Upper lobe of left lung (tissue), 4 donors: ENCODE measurements around the gene COL19A1.

Source experiments
- CTCF ChIP-seq, 6 experiments: fragments of 450-650 bp in 4 of 6; fragments of 200-600 bp in 2 of 6; sonication (generic) in 2 of 6; IDR thresholded peaks; one replicate each; pipeline ENCODE4 v1.5.1; 2016 to 2019; ENCODE audit warnings: antibody characterized with exemption in 6 of 6
- POLR2A ChIP-seq, 4 donors: fragments of 450-650 bp; IDR thresholded peaks; one replicate each; pipeline ENCODE4 v1.5.1; 2016 to 2017; ENCODE audit warnings: antibody characterized with exemption in 4 of 4, mild to moderate bottlenecking in 2 of 4

DNA sequence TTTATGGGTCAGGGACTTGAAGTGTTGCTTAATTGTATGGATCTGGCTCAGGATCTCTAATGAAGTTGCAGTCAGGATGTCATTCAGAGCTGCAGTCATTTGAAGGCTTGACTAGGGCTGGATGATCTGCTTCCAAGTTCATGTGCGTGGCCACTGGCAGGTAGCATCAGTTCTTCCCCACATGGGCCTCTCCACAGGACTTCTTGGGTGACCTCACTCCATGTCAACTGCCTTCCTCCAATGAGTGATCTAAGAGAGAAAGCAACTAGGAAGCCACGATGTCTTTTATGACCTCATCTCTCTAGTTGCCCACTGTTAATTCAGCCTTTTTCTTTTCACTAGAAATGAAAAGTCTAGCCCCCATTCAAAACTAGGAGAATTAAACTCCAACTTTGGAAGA lies 332.4 kb downstream of the COL19A1 start:
- no peak for TF ChIP-seq CTCF (IDR thresholded peaks at IDR 0.05)
- no peak for TF ChIP-seq POLR2A (IDR thresholded peaks at IDR 0.05)
